Measurements from ENCODE around the gene PNISR. TPM values are rescaled to one million over a fixed set of nuclear protein-coding genes. Genes with fewer than 3 reads are reported as not detected.

PNISR gene
- total RNA-seq, 1 experiment from 2014 or later: 134 TPM

DNA sequence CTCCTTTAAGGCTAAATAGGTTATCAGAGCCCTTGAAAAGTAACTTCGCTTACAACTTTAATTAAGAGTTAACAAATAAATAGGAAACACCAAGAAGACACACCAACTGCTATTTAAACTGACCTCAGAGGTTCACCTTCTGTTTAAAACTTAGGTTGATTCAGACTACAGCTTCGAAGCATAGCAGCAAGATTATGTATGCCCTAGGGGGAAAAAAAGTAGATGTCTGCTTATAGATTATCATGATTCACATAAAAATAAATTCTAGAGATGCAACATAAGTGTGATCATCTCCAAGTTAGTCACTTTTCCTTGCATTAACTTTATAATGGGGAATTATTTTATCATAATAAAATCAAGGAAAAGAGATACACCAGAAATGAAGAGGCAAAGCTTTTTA, 8.9 kb downstream of the PNISR start:
- H2BK20ac ChIP-seq (ENCODE audit: low read depth, low read length, poor library complexity, severe bottlenecking): no peak overlapping the region
- H4K91ac ChIP-seq (ENCODE audit: insufficient read length, low read depth, low read length): no peak overlapping the region
- no peak overlapping the region for H2BK12ac ChIP-seq (ENCODE audit: insufficient read length, low read depth, low read length)
- H3T11ph ChIP-seq (ENCODE audit: low read length): no peak overlapping the region
- H3K27ac ChIP-seq (ENCODE audit: insufficient read length, low read depth, low read length): no peak overlapping the region
- no peak overlapping the region for H3K56ac ChIP-seq (ENCODE audit: insufficient read length, low read depth, low read length)
- H3K9ac ChIP-seq (ENCODE audit: extremely low read depth, insufficient read length, low read length): no peak overlapping the region
- H3K79me1 ChIP-seq (ENCODE audit: insufficient read depth, low read depth, low read length, poor library complexity, severe bottlenecking): peaks cover 3% of the 10 kb centered on the region
- no peak overlapping the region for H2AK5ac ChIP-seq (ENCODE audit: insufficient read length, low read length)
- no peaks in the 10 kb centered on the region for H3K9me3 ChIP-seq (ENCODE audit: control insufficient read depth, low read depth, low read length)
- H3K23ac ChIP-seq (ENCODE audit: insufficient read length, low read depth, low read length): no peak overlapping the region
- no peak overlapping the region for H3K18ac ChIP-seq (ENCODE audit: insufficient read length, low read depth, low read length)
- no peaks in the 10 kb centered on the region for H3K27me3 ChIP-seq (ENCODE audit: insufficient read depth, low read length)
- no peak overlapping the region for H3K4ac ChIP-seq (ENCODE audit: low read depth, low read length)
- no CpG with 5 or more reads among the region's 2 CpGs for WGBS (ENCODE audit: extremely low coverage, insufficient read length, low lambda C conversion rate)
- no peak overlapping the region for H3K14ac ChIP-seq (ENCODE audit: insufficient read depth, low read length)
- Mint-ChIP-seq H3K27me3 (ENCODE audit: low read depth) (no peaks in the 10 kb centered on the region), H3K4me1 (peaks cover 6 to 10% of the 10 kb centered on the region in 2 experiments), H3K36me3 (ENCODE audit: insufficient read depth in 1 of 3, low read depth in 3 of 3) (peaks cover 10 to 28% (median 23%) of the 10 kb centered on the region in 3 experiments; a peak in 6 of 7 replicates), H3K9me3 (no peaks in the 10 kb centered on the region), H3K27ac (no peak overlapping the region; a peak in 1 of 7 replicates), H3K4me3 (no peak overlapping the region)
- no peaks in the 10 kb centered on the region for H3K23me2 ChIP-seq (ENCODE audit: insufficient read length, low read depth, low read length, poor library complexity, severe bottlenecking)
- H3K4me2 ChIP-seq (ENCODE audit: insufficient read depth, insufficient read length, low read length): no peak overlapping the region
- H4K8ac ChIP-seq (replicated peaks; ENCODE audit: insufficient read length, low read depth, low read length): no peak overlapping the region
- no peak for DNase-seq
- no peak overlapping the region for H2BK5ac ChIP-seq (ENCODE audit: insufficient read length, low read length)
- no peak overlapping the region for H2BK15ac ChIP-seq (ENCODE audit: low read depth, low read length)
- peaks cover 14% of the 10 kb centered on the region; the same call in 1 of the 2 replicates for H3K79me2 ChIP-seq (ENCODE audit: insufficient read depth, low read length)
- no peaks in the 10 kb centered on the region for H3K4me1 ChIP-seq (ENCODE audit: insufficient read depth, low read length)
- H2BK120ac ChIP-seq (ENCODE audit: low read depth, low read length, poor library complexity, severe bottlenecking): no peak overlapping the region
- no peak for TF ChIP-seq CTCF (conservative IDR thresholded peaks at IDR 0.05)
- H4K20me1 ChIP-seq (ENCODE audit: control insufficient read depth, insufficient read depth, insufficient read length): no peaks in the 10 kb centered on the region
- no peak overlapping the region for H2AFZ ChIP-seq (ENCODE audit: low read length)
- no peak overlapping the region for H4K5ac ChIP-seq (ENCODE audit: insufficient read length, low read depth, low read length)

Data from H9 (cell line).